Measurements from ENCODE around the gene ATP1A1.

Gene ATP1A1

DNA sequence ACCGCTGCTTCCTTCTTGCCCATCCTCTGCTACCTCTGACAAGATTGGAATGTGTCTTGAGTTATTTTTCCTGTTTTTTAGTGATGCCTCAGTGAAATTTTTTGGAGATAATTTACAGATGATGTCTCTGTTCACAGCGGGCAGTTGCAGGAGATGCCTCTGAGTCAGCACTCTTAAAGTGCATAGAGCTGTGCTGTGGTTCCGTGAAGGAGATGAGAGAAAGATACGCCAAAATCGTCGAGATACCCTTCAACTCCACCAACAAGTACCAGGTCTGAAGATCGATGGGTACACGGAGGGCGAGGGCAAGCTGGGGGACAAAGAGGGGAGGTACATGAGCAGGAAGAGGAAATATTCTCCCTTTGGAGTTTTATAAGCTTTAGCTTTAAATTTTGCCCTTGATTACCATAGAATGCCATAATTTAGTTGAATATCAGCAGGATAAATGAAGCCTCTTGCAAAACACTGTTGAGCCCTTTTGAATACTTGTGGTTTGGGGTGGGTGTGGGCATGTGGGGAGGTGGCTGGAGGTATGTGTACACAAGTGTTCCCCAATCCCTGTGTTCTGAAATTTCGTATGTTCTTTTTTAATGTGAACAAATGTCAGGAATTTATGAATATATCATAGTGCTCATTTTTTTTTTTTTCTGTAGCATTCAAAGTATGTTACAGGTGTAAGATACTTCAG is 19.8 kb downstream of the ATP1A1 start:
- DNase-seq, result no peak

DNA sequence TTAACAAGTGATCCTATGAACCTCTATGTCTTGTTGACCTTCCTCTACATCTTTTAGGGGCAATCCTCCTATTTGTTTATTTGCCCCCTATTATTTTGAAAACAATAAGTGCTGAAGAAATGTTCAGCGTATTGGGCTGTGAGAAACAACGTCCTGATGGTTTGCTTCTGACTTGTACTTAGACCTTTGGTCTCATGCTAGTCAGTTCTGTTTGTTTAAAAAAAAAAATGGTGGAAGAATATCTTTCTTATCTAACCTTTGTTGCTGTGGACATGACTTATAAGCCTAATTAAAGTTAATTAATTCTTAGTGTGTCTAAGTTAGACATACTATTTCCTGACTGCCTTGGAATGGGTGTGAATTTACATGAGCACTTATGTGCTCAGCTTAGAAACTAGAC is 20.7 kb downstream of the ATP1A1 start:
- DNase-seq, result no peak

DNA sequence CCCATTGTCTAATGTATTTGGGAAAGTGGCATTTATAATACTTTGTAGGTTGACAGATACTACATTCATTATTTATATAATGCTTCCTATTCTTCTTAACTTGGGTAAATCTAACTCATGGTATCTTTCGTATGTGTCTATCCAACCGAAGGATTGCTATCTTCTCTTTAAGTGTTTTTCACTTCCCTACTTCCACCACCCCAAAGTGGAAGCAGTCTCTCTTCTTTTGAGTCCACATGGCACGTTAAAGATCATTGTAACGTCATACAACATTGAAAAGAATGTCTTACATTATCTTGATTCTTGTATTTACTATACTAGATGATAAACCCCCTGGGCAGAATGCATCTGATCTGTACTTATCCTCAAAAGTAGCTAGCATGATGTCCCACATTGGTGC is 21.2 kb downstream of the ATP1A1 start:
- no peak for DNase-seq

DNA sequence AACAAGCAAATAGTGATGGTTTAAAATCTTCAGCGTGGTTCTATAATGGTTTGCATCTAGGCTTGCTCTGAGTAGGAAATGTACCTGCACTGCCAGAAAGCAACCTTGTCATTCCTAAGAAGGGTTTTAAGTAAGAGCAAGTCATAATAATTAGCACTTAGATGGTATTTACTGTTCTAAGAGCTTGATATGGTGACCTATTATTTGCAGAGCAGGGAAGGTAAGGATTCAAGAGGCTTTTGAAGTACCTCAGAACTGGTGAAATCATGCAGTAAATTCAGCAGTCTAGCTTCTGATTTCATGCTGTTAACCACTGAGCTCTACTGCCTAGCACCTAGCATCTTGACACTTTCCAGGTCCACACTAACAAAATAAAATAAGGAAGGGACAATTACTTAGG is 23.7 kb downstream of the ATP1A1 start:
- DNase-seq, result no peak

DNA sequence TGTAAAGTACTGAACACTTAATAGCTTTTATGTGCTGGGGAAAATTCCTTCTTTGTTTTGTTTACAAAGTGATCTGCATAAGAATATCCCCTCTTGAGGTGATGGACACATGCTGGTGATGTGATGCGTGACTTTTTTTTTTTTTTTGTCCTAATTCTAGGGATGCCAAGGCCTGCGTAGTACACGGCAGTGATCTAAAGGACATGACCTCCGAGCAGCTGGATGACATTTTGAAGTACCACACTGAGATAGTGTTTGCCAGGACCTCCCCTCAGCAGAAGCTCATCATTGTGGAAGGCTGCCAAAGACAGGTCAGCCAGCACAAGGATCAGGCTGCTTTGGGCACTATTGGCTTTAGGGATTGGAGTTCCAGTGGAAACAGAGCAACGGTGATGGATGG is 24.7 kb downstream of the ATP1A1 start:
- no peak for DNase-seq

DNA sequence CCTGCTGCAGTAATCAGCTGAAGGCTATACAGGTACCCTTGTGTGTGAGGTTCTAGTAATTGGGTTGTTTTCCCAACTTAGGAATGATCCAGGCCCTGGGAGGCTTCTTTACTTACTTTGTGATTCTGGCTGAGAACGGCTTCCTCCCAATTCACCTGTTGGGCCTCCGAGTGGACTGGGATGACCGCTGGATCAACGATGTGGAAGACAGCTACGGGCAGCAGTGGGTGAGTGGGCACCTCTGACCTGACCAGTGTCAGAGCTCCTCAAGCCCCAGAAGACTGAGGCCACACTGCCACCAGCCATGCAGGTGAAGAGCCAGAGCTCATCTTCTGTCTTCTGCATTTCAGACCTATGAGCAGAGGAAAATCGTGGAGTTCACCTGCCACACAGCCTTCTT is 27.7 kb downstream of the ATP1A1 start:
- no peak for DNase-seq

DNA sequence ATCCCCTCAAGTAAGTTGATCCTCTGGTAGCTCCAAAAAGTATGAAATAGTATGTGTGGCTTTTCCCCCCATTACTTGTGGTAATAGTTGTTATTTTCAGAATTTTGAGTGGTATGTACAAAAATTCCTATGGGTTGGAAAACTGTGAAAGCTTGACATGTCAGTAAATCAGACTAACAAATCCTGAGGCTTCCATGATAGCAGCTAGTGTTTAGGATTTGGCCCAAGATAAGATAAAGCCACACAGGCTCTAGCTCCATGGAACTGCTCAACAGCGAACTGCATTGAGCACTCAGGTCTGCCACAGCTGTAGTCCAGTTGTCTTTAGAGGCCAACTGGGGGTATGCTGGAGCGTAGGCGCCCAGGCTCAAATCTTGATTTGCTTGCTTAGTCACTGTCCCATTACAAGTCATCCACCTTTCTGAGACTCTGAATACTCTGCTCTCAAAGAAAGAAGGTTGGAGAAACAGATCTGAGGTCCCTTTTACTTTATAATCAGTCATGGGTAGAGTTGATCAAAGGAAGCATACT is 28.7 kb downstream of the ATP1A1 start:
- DNase-seq, result no peak

DNA sequence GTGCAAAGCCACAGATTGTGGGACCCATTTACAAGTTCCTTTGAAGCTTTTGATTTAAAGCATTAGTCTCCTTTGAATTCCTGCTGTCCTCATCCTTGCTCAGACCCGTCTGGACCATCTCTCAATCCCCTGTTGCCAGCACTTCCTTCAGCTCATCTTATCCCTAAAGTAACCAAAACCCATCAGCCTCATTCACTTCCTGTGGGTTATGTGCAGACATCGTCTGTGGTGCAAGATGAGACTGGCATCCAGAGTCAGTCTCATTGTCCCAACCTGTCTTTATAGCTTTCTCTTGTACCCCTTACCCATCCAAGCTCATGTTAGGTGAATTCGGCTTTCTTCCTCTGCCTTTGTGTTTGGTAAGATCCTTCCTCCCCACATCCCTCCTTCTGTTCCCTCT is 29.3 kb downstream of the ATP1A1 start:
- DNase-seq, result no peak

DNA sequence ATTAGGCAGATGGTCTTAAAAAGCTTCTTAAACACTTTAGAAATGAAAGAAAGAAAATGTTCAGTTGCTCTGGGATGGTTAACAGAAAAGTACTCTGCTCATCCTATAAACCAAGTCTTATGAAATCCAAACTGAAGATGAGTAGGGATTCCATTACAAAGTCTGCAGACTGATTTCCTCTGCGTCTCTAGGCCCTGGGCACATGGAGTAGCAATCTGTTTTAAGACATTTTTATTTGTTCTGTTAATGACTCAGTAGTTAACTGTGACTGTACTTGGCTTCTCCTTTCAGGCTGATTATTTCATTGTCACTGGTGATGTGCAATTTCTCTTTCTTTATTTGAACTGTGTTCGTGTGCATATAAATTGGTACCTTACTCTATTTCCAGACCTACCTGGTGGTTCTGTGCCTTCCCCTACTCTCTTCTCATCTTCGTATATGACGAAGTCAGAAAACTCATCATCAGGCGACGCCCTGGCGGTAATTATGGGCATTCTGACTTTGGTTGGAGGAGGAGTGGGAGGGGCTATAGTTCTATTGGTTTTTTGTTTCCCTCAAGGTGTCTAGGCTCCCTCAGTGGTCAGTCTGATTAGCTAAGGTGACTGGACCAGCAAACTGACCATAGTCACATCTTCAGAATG is 30.6 kb downstream of the ATP1A1 start:
- DNase-seq, result no peak

DNA sequence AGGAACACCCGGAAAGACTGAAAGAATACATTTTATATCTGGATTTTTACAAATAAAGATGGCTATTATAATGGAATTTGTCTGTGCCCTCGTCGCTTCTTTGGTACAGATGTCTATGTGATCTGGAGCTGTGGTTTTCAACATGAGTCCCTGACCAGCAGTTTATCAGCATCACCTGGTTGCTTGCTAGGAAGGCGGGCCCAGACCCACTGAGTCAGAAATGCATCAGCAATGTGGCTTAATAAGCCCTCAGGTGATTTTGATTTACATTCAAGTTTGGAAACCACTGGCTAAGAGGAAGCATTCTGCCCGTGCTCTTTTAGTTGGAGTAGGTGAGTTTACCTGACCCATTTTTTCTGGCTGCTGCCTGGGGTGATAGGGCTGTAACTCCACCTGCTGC is 31.7 kb downstream of the ATP1A1 start:
- no peak for DNase-seq

DNA sequence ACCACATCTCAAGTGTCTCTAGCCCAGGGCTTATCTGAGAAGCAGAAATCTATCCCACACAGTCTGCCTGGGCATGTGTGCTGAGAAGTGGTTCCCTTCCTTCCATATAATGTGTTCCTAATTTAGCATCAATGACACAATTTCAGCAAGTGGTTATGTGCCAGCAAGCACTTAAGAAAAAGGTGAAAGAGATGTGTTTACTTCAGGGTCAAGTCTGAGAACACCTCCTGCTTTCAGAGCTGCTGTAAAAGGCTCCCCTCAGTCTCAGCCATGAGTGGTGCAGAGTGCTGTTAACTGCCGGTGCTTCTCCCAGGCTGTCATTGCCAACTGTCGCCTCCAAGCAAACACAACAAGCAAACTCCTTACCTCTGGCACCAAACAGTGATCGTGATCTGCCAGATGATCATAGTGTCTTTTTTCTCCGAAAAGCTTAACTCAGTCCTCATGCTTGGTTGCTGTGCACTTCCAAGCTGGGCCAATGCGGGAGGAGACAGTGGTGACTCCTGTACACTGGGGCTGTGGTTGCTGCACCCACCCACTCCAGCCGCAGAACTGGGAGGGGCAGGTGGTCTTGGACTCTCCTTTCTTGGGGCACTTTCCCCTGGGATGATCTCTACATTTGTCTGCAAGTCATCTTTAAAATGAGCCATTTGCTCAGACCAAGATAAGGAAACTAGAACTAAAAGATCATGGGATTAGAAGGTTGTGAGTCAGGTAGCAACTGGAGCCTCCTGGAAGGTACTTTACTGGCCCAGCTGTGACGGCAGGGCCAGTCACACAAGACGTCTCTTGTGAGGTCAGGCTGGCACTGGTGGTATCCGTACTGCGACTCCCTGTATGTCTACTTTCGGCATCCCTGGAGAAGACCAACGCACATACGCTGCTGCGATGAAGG is 32.4 kb downstream of the ATP1A1 start:
- DNase-seq, result no peak

DNA sequence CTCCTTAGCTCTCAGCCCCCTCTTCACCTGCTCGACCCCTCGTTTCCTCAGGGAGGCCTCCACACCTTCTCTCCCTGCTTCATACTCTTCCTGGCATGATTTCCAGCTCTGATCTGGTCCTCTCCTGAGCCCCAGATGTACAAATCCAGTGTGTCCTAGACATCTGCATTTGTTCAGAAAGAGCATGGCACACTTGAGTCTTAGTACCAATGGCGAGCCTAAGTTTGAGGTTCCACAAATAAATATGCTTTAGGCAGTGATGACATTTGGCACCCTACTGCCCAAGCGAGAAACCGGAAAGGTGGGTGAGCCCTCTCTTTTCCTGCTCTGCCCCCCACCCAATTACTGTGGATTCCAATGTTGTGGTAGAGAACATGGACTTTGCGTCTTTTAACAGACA is 34.0 kb downstream of the ATP1A1 start:
- no peak for DNase-seq

DNA sequence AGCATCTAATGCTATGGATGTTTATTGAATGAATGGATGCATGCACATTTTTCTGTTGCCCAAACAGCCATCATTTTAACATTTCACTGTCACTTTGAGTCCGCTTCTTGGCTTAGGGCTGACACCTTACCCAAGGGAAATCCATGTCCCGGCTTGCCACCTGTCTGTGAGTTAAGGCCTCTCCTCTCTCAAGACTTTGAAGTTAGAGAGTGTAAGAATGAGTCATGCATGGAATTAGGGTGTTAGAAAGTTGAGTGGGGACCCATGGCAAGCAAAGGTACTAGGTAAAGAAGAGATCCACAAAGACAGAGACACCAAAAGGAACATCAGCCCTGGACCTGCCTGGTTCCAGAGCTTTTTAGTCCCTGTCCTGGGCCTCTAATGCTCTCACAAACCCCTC is 35.1 kb downstream of the ATP1A1 start:
- no peak for DNase-seq

DNA sequence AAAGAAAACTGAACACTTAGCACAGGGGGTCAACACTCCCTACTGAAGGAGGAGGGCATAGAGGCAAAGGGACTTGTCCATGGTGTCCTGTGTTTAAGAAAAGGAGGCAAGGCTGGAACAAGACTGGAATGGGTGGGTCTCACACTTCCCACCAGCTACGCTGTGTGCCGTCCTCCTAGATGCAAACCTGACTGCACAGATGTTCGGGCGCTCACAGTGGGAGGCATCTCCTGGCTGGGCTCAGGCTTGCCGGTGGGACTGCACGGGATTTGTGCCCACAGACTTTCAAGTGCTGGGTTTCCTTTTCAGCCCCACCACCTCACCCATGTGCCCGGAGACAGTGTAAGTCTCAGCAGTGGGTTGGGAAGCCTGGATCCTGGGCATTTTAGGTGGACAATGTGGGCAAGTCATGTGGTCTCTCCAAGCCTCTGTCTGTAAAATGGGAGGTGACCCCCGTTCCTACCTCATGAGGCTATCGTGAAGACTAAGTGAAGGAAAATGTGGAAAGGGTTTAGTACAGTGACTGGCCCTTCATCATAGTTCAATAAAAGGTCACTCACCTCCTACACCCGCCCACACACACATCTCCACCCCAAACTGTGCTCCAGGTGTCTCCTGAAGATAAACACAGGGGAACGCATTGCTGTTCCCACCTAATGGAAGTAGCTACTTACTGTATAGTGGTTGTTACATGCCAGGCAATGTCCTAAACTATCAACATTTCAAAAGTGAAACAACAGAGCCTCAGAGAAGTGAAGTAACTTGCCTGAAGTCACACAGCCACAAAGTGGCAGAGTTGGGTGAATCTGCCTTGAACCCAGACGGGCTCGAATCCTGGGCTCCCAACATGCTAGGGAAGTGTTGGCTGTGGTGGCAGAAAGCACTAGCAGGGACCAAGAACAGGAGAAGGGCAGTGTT is 36.0 kb downstream of the ATP1A1 start:
- no peak for DNase-seq

DNA sequence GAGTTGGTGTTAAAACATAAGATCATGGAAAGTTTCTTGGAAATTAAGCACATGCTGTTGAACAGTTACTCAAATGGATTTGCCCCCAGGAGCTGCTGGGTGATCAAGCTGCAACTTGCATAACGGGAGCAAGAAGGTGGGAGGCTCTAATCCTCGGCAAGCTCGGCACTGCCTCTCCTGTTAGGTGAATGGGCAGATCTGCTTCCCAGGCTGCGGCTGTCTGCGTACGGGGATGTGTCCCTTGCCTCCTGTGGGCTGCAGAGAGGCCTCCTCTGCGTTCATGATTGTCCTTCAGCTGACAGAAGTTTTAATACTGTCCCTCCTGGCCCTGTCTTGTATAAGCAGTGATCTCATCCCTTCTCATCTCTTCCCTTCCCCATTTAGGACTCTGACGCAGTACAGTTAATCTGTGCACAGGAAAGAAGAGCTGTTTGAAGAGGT is 36.7 kb downstream of the ATP1A1 start:
- no peak for DNase-seq

DNA sequence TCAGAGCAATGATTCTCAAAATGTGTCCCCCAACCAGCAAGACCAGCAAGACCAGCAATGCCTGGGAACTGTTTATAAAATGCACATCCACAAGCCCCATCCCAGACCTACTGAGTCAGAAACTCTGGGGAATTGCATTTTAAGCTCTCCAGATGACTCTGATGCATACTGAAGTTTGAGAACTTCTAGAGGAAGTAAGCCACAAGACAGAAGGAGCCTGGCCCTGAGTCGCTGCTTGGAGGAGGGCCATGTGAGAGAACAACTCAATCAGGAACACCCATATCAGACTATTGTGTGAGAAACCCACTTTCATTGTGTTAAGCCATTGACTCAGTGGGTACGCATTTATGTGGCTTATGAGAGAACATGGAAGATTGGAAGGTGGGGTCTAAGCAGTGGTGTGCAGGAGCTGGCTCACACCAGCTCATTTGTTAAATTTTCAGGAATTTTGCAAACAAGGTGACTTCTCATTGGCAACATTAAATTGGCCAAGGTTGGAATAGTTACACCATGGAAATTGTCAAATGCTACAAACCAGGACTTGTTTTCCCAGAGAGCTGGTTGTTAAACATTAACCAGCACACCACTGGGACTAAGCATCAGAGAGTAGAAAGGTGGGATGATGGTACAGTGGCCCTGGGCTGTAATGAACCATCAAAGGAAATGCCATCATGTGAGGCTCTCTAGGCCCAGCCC is 38.9 kb downstream of the ATP1A1 start:
- DNase-seq, result no peak

DNA sequence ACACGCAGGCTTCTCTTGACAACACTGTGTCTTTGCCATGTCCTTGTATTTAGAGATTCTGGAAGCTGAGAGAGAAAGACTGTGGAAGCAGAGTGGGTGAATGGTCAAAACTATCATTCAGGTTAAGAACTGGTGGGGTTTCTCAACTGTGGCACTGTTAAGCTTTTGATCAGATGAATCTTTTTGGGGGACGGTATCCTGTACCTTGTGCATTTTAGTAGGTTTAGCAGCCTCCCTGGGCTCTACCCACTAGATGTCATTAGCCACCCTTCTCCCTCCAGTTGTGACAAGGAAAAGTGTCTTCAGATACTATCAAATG is 39.4 kb downstream of the ATP1A1 start:
- DNase-seq, result no peak

DNA sequence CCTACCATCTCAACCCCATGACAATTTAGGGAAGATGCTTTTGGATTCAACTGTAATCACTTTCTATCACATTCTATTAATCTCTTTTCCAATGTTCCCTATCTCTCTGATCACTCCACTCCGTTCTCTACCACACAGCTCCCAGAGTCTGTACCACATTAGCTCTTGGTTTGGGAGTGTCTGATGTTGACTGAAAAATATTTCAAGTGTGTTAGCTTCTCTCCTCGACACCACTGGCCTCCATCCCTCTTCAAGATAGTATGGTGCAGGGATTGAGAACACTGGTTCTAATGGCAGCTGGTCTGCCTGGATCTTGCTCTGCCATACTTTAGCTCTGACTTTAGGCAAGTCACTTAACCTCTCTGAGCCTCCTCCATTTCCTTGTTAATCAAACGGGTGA is 39.9 kb downstream of the ATP1A1 start:
- no peak for DNase-seq

DNA sequence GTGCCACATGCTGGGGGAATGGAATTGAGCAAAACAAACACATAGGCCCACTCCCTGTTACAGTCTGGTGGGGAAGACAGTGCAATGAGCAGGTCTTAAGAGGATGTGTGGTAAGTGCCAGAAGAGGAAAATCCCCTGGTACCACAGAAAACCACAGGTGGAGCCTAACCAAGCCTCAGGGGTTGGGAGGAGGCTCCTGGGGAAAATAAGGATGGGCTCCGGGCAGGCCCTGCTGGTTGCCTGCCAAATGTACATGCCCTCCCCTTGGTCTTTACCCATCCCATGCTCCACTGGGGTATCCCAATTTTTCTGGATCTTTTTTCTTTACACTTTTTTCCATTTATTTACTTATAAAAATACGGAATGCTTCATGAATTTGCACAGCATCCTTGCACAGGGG is 40.4 kb downstream of the ATP1A1 start:
- DNase-seq, result no peak

DNA sequence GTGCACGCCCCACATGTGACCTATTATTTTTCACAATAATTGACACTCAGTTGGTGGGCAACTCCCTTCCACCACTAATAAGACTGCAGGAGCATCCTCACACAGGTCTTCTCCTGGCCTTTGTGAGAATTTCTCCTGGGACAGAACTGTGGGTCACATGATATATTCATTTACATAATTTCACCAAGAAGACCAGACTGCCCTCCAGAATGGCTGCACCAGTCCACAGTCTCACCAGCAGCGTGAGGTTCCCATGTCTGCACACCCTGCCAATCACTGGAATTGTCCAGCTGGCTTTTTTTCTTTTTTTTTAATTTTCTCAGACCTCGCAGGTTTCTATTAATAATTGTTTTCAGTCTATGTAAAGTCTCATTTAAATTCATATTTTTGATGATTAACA is 41.3 kb downstream of the ATP1A1 start:
- no peak for DNase-seq

DNA sequence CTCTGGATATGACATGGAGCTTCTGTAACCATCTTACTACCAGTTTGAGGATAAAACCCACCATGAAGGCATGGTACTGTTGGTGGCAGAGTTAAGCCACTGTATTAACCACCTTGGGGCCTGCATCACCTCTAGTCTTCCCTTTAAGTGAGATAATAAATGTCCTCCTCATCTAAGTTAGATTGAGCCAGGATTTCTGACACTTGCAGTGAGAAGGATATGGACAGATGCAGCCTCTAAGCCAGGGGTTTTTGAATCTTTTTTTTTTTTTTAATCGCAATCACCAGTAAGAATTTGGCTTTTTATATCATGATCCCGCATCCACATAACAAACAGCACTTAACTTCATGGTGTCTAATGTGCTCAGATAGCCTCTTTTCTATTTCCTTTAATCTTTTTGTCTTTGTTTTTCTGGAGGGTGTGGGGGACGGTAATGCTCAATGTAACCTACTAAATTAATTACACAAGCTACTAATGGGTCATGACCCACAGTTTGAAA is 42.2 kb downstream of the ATP1A1 start:
- DNase-seq, result no peak
